ENCODE results near the gene OGA. TPM values are rescaled to one million over a fixed set of nuclear protein-coding genes. Genes with fewer than 3 reads are reported as not detected.

OGA gene
- total RNA-seq, 2 experiments from 2014 or later: 207 to 212 TPM

GRCh38 chr10:101766306-101766705 lies 51.9 kb downstream of the OGA start:
- H3K9me3 Mint-ChIP-seq: no peaks in the 10 kb centered on the region
- ATAC-seq (ENCODE audit: low read depth) (no peak), DNase-seq (no peak)
- POLR2A ChIA-PET: no interaction called here
- H3K36me3 Mint-ChIP-seq: no peaks in the 10 kb centered on the region
- peaks cover 27% of the 10 kb centered on the region for H3K27me3 Mint-ChIP-seq
- no peak overlapping the region for H3K27ac Mint-ChIP-seq
- no peaks in the 10 kb centered on the region for H3K4me1 Mint-ChIP-seq
- no peak overlapping the region for H3K4me3 Mint-ChIP-seq

- Mint-ChIP-seq H3K4me1 (no peaks in the 10 kb centered on the region), H3K4me3 (no peak overlapping the region), H3K9me3 (no peaks in the 10 kb centered on the region), H3K27ac (no peak overlapping the region), H3K36me3 (no peaks in the 10 kb centered on the region), H3K27me3 (peaks cover 17% of the 10 kb centered on the region)
- ATAC-seq (ENCODE audit: low read depth) (no peak), DNase-seq (no peak)
- POLR2A ChIA-PET: no interaction called here
These were observed 55.0 kb downstream of the OGA start for GRCh38 chr10:101763141-101763846.

GRCh38 chr10:101762736-101763135 lies 55.5 kb downstream of the OGA start:
- Mint-ChIP-seq H3K4me3 (no peak overlapping the region), H3K27ac (no peak overlapping the region), H3K4me1 (no peaks in the 10 kb centered on the region), H3K27me3 (peaks cover 17% of the 10 kb centered on the region), H3K9me3 (no peaks in the 10 kb centered on the region), H3K36me3 (no peaks in the 10 kb centered on the region)
- no peak for DNase-seq
- POLR2A ChIA-PET: no interaction called here
- ATAC-seq (ENCODE audit: low read depth): no peak

GRCh38 chr10:101761226-101761625 lies 57.0 kb downstream of the OGA start:
- ATAC-seq (ENCODE audit: low read depth): no peak
- no peaks in the 10 kb centered on the region for H3K9me3 Mint-ChIP-seq
- no peak overlapping the region for H3K4me3 Mint-ChIP-seq

GRCh38 chr10:101760510-101760909 lies 57.7 kb downstream of the OGA start:
- Mint-ChIP-seq H3K9me3 (no peaks in the 10 kb centered on the region), H3K4me1 (no peaks in the 10 kb centered on the region), H3K27me3 (peaks cover 9% of the 10 kb centered on the region), H3K36me3 (no peaks in the 10 kb centered on the region), H3K27ac (no peak overlapping the region), H3K4me3 (no peak overlapping the region)
- no peak for DNase-seq
- ATAC-seq (ENCODE audit: low read depth): no peak
- POLR2A ChIA-PET: no interaction called here

More at GRCh38 chr10:101761226-101761625, 57.0 kb downstream of the OGA start:
- POLR2A ChIA-PET: no interaction called here
- no peak overlapping the region for H3K27ac Mint-ChIP-seq
- H3K4me1 Mint-ChIP-seq: no peaks in the 10 kb centered on the region
- peaks cover 12% of the 10 kb centered on the region for H3K27me3 Mint-ChIP-seq
- no peak for DNase-seq
- no peaks in the 10 kb centered on the region for H3K36me3 Mint-ChIP-seq

- Mint-ChIP-seq H3K27ac (no peak overlapping the region), H3K27me3 (peaks cover 9% of the 10 kb centered on the region), H3K36me3 (no peaks in the 10 kb centered on the region), H3K4me1 (no peaks in the 10 kb centered on the region), H3K9me3 (no peaks in the 10 kb centered on the region), H3K4me3 (no peak overlapping the region)
- DNase-seq: no peak
- no peak for ATAC-seq (ENCODE audit: low read depth)
- POLR2A ChIA-PET: no interaction called here
These were observed 58.7 kb downstream of the OGA start for GRCh38 chr10:101759309-101760247.

- Mint-ChIP-seq H3K27ac (no peak overlapping the region), H3K4me3 (no peak overlapping the region), H3K27me3 (peaks cover 14% of the 10 kb centered on the region), H3K9me3 (no peaks in the 10 kb centered on the region), H3K4me1 (no peaks in the 10 kb centered on the region), H3K36me3 (no peaks in the 10 kb centered on the region)
- DNase-seq (no peak), ATAC-seq (ENCODE audit: low read depth) (no peak)
- POLR2A ChIA-PET: no interaction called here
These were observed 59.4 kb downstream of the OGA start for GRCh38 chr10:101758858-101759257.

GRCh38 chr10:101752241-101752640 lies 66.0 kb downstream of the OGA start:
- ATAC-seq (ENCODE audit: low read depth) (no peak), DNase-seq (no peak)
- H3K27ac Mint-ChIP-seq: no peak overlapping the region
- POLR2A ChIA-PET: no interaction called here
- H3K36me3 Mint-ChIP-seq: no peaks in the 10 kb centered on the region
- H3K27me3 Mint-ChIP-seq: peaks cover 25% of the 10 kb centered on the region
- no peaks in the 10 kb centered on the region for H3K9me3 Mint-ChIP-seq
- H3K4me1 Mint-ChIP-seq: no peaks in the 10 kb centered on the region
- H3K4me3 Mint-ChIP-seq: no peak overlapping the region

- H3K27ac Mint-ChIP-seq: no peak overlapping the region
- no peak for DNase-seq
- ATAC-seq (ENCODE audit: low read depth): no peak
- no peaks in the 10 kb centered on the region for H3K4me1 Mint-ChIP-seq
- POLR2A ChIA-PET: no interaction called here
- H3K4me3 Mint-ChIP-seq: no peak overlapping the region
- no peaks in the 10 kb centered on the region for H3K9me3 Mint-ChIP-seq
- H3K36me3 Mint-ChIP-seq: no peaks in the 10 kb centered on the region
- peaks cover 19% of the 10 kb centered on the region for H3K27me3 Mint-ChIP-seq
These were observed 68.9 kb downstream of the OGA start for GRCh38 chr10:101749047-101750016.

GRCh38 chr10:101748496-101748895 lies 69.7 kb downstream of the OGA start:
- Mint-ChIP-seq H3K27ac (no peak overlapping the region), H3K4me3 (no peak overlapping the region), H3K9me3 (no peaks in the 10 kb centered on the region), H3K4me1 (no peaks in the 10 kb centered on the region), H3K36me3 (no peaks in the 10 kb centered on the region), H3K27me3 (peaks cover 15% of the 10 kb centered on the region)
- POLR2A ChIA-PET: no interaction called here
- no peak for DNase-seq
- no peak for ATAC-seq (ENCODE audit: low read depth)

- H3K27me3 Mint-ChIP-seq: peaks cover 19% of the 10 kb centered on the region
- DNase-seq (no peak), ATAC-seq (ENCODE audit: low read depth) (no peak)
- no peak overlapping the region for H3K4me3 Mint-ChIP-seq
- H3K9me3 Mint-ChIP-seq: no peaks in the 10 kb centered on the region
- no peaks in the 10 kb centered on the region for H3K36me3 Mint-ChIP-seq
- no peak overlapping the region for H3K27ac Mint-ChIP-seq
- no peaks in the 10 kb centered on the region for H3K4me1 Mint-ChIP-seq
- POLR2A ChIA-PET: no interaction called here
These were observed 73.1 kb downstream of the OGA start for GRCh38 chr10:101745074-101745696.

GRCh38 chr10:101744267-101744666 lies 74.0 kb downstream of the OGA start:
- Mint-ChIP-seq H3K9me3 (no peaks in the 10 kb centered on the region), H3K36me3 (no peaks in the 10 kb centered on the region), H3K4me3 (no peak overlapping the region), H3K4me1 (no peaks in the 10 kb centered on the region), H3K27me3 (peaks cover 19% of the 10 kb centered on the region), H3K27ac (no peak overlapping the region)
- ATAC-seq (ENCODE audit: low read depth): no peak
- no peak for DNase-seq
- POLR2A ChIA-PET: no interaction called here

- no peak for DNase-seq
- Mint-ChIP-seq H3K9me3 (no peaks in the 10 kb centered on the region), H3K36me3 (no peaks in the 10 kb centered on the region), H3K27me3 (peaks cover 21% of the 10 kb centered on the region), H3K27ac (no peak overlapping the region), H3K4me3 (no peak overlapping the region), H3K4me1 (no peaks in the 10 kb centered on the region)
- POLR2A ChIA-PET: no interaction called here
- no peak for ATAC-seq (ENCODE audit: low read depth)
These were observed 76.3 kb downstream of the OGA start for GRCh38 chr10:101741938-101742337.

All from activated naive CD8-positive, alpha-beta T cell treated with anti-CD3 and anti-CD28 coated beads, Interleukin-2, amount 10 ng/mL, durations not matched to agents 7 days and 5 days (primary cell).